Measurements from ENCODE around the gene PNPLA7. TPM values are rescaled to one million over a fixed set of nuclear protein-coding genes. Genes with fewer than 3 reads are reported as not detected.

The PNPLA7 gene
- total RNA-seq, 1 experiment from 2014 or later, result 0.90 TPM

DNA sequence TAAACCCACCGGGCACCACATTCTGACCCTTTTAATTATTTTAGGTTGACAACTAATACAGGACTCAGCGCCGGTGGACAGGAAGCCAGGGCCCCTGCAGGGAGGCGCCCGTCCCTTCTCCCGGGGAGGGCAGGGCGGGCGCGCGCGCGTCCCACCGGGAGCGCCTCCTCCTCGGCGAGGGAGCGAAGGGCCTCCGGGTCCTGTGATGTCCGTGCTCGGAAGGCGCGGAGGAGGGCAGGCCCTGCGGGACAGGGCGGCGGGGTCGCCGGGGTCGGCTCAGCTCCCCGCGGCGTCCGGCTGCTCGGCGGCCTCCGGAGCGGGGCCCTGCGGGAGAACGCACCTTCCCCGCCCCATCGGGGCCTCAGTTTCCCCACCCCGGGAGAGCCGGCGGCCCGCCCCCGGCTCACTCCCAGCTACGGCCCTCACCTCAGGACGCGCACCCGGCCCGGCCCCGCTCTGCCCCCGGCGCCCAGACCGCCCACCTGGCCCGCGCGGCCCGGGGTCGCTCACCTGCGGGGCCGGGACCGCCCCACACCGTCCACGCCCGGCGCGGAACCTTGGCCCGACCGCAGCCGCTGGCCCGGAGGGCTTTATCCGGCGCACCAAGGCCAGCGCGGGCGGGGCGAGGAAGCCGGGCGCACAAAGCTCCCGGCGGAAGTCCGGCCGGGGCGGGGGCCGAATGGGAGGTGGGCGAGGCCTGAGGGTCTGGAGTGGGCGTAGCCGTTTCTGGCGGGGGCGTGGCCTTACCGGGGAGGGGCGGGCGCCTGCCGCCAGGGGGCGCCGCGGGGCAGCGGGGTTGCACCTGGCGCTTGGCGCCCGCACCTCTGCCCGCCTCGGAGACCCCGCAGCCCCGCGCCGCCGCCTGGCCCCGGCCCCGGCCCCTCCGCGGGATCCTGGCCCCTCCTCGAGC lies 127.3 kb downstream of the PNPLA7 start, which contains the start of the genes EXD3 and NOXA1:
TSS of gene EXD3 (minus strand) at position 559 of the 910 bp plus-strand sequence. CDS start 27,805 bp downstream, outside the sequence.
TSS of gene NOXA1 (plus strand) at position 790 of the 910 bp plus-strand sequence. CDS start 137 bp downstream, outside the sequence.
- ChIA-PET POLR2A (ENCODE audit: low non-redundant PET) (no interaction called here), CTCF (interaction anchor here (0.6 to 1.1 kb wide), 20 partner anchors 9 to 1290 kb away, joined by 3 to 15 read pairs (median 5); partner anchors contain the start of gene NRARP)
- peak; percentile 95 for DNase-seq (ENCODE audit: low spot score)
- Histone ChIP-seq H3K9me3 (ENCODE audit: low read depth, low read length, poor library complexity, severe bottlenecking) (no peaks in the 10 kb centered on the region), H3K36me3 (ENCODE audit: insufficient read depth, low read length, poor library complexity, severe bottlenecking) (no peaks in the 10 kb centered on the region), H3K27me3 (replicated peaks; ENCODE audit: insufficient read depth, low read depth, low read length, poor library complexity) (no peaks in the 10 kb centered on the region), H3K4me1 (ENCODE audit: insufficient read depth, low read length, poor library complexity, severe bottlenecking) (no peaks in the 10 kb centered on the region), H3K4me3 (ENCODE audit: low read depth, low read length, poor library complexity, severe bottlenecking) (peak within 1 kb of the TSS; percentile 97), H3K27ac (ENCODE audit: low read depth, low read length, poor library complexity, severe bottlenecking) (peak within 1 kb of the TSS; percentile 72)
- BruUV-seq (replicated peaks), result no TSS peak
- TF ChIP-seq EZH2 (IDR thresholded peaks at IDR 0.05; ENCODE audit: borderline replicate concordance, low read depth, low read length, poor library complexity, severe bottlenecking), result no peak
- TF ChIP-seq, protein P1, sequence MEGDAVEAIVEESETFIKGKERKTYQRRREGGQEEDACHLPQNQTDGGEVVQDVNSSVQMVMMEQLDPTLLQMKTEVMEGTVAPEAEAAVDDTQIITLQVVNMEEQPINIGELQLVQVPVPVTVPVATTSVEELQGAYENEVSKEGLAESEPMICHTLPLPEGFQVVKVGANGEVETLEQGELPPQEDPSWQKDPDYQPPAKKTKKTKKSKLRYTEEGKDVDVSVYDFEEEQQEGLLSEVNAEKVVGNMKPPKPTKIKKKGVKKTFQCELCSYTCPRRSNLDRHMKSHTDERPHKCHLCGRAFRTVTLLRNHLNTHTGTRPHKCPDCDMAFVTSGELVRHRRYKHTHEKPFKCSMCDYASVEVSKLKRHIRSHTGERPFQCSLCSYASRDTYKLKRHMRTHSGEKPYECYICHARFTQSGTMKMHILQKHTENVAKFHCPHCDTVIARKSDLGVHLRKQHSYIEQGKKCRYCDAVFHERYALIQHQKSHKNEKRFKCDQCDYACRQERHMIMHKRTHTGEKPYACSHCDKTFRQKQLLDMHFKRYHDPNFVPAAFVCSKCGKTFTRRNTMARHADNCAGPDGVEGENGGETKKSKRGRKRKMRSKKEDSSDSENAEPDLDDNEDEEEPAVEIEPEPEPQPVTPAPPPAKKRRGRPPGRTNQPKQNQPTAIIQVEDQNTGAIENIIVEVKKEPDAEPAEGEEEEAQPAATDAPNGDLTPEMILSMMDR (conservative IDR thresholded peaks at IDR 0.05; ENCODE audit: low read depth, low read length), result peak; percentile 62
- intact Hi-C loops (cut with micrococcal nuclease; ENCODE audit: unreplicated experiment), result no loop called here

GRCh38 chr9:137421838-137422603 lies 128.2 kb downstream of the PNPLA7 start:
- intact Hi-C loops (cut with micrococcal nuclease; ENCODE audit: unreplicated experiment), result no loop called here
- Histone ChIP-seq H3K27me3 (replicated peaks; ENCODE audit: insufficient read depth, low read depth, low read length, poor library complexity) (no peaks in the 10 kb centered on the region), H3K36me3 (ENCODE audit: insufficient read depth, low read length, poor library complexity, severe bottlenecking) (no peaks in the 10 kb centered on the region), H3K4me1 (ENCODE audit: insufficient read depth, low read length, poor library complexity, severe bottlenecking) (no peaks in the 10 kb centered on the region), H3K9me3 (ENCODE audit: low read depth, low read length, poor library complexity, severe bottlenecking) (no peaks in the 10 kb centered on the region), H3K4me3 (ENCODE audit: low read depth, low read length, poor library complexity, severe bottlenecking) (peak overlapping the region; percentile 97), H3K27ac (ENCODE audit: low read depth, low read length, poor library complexity, severe bottlenecking) (peak overlapping the region; percentile 72)
- ChIA-PET CTCF (interaction anchor here (0.9 to 1.1 kb wide), 2 partner anchors 22 to 136 kb away, joined by 4 to 7 read pairs; no protein-coding TSS in a partner anchor), POLR2A (ENCODE audit: low non-redundant PET) (no interaction called here)
- TF ChIP-seq, protein P1 (conservative IDR thresholded peaks at IDR 0.05; ENCODE audit: low read depth, low read length), result no peak
- DNase-seq (ENCODE audit: low spot score), result no peak
- BruUV-seq (replicated peaks), result TSS peak; percentile 67

GRCh38 chr9:137417161-137418021 lies 132.8 kb downstream of the PNPLA7 start:
- BruUV-seq (replicated peaks), result no TSS peak
- no peaks in the 10 kb centered on the region for H3K36me3 ChIP-seq (ENCODE audit: insufficient read depth, low read length, poor library complexity, severe bottlenecking)

More at GRCh38 chr9:137417161-137418021, 132.8 kb downstream of the PNPLA7 start:
- no peak for DNase-seq (ENCODE audit: low spot score)
- Histone ChIP-seq H3K4me1 (ENCODE audit: insufficient read depth, low read length, poor library complexity, severe bottlenecking) (peaks cover under 1% of the 10 kb centered on the region), H3K27ac (ENCODE audit: low read depth, low read length, poor library complexity, severe bottlenecking) (peak overlapping the region; percentile 47), H3K4me3 (ENCODE audit: low read depth, low read length, poor library complexity, severe bottlenecking) (peak overlapping the region; percentile 46), H3K27me3 (replicated peaks; ENCODE audit: insufficient read depth, low read depth, low read length, poor library complexity) (no peaks in the 10 kb centered on the region), H3K9me3 (ENCODE audit: low read depth, low read length, poor library complexity, severe bottlenecking) (no peaks in the 10 kb centered on the region)
- intact Hi-C loops (cut with micrococcal nuclease; ENCODE audit: unreplicated experiment), result no loop called here
- TF ChIP-seq, protein P1 (conservative IDR thresholded peaks at IDR 0.05; ENCODE audit: low read depth, low read length), result no peak
- TF ChIP-seq EZH2 (IDR thresholded peaks at IDR 0.05; ENCODE audit: borderline replicate concordance, low read depth, low read length, poor library complexity, severe bottlenecking), result no peak
- ChIA-PET CTCF (no interaction called here), POLR2A (ENCODE audit: low non-redundant PET) (no interaction called here)
